Muscle of arm (tissue), 12 donors: ENCODE results near the gene DDAH2. TPM values are rescaled to one million over a fixed set of nuclear protein-coding genes. Genes with fewer than 3 reads are reported as not detected.

Experiments
- DNase-seq: peaks from one replicate; pipeline ENCODE4 v3.0.0-alpha.2; 2013
- polyA plus RNA-seq, 12 donors: library from polyadenylated mRNA; unstranded; fragments of 120-200 nt; gene quantifications; one replicate each; pipeline ENCODE4 v1.2.1, GENCODE V29; 2013; ENCODE audit not compliant: insufficient read length in 12 of 12

The DDAH2 gene
- polyA plus RNA-seq, 12 donors = 89.7 to 152 (median 108) TPM; not detected in 1

- no peak for DNase-seq
These were observed 36.2 kb downstream of the DDAH2 start for GRCh38 chr6:31692886-31693285.

- DNase-seq = no peak
These were observed 36.7 kb downstream of the DDAH2 start for GRCh38 chr6:31692353-31692752.

GRCh38 chr6:31691564-31692108 lies 37.5 kb downstream of the DDAH2 start:
- DNase-seq = no peak

GRCh38 chr6:31691078-31691463 lies 38.0 kb downstream of the DDAH2 start:
- DNase-seq = no peak

- DNase-seq = no peak
These were observed 38.6 kb downstream of the DDAH2 start for GRCh38 chr6:31690231-31691077.

GRCh38 chr6:31689249-31690110 lies 39.6 kb downstream of the DDAH2 start:
- no peak for DNase-seq

- no peak for DNase-seq
These were observed 41.0 kb downstream of the DDAH2 start for GRCh38 chr6:31687860-31688693.

- no peak for DNase-seq
These were observed 41.8 kb downstream of the DDAH2 start for GRCh38 chr6:31687321-31687720.

- no peak for DNase-seq
These were observed 42.6 kb downstream of the DDAH2 start for GRCh38 chr6:31686483-31686882.

- DNase-seq = no peak
These were observed 45.5 kb downstream of the DDAH2 start for GRCh38 chr6:31683591-31683990.

GRCh38 chr6:31681135-31681671 lies 47.9 kb downstream of the DDAH2 start:
- no peak for DNase-seq

GRCh38 chr6:31680226-31681134 lies 48.6 kb downstream of the DDAH2 start, which contains the start of gene LY6G5C:
LY6G5C (minus strand) TSS chr6:31681067; CDS start chr6:31680373, 694 bp downstream.
- peak; percentile 91 for DNase-seq

GRCh38 chr6:31677955-31678354 lies 51.1 kb downstream of the DDAH2 start:
- DNase-seq = no peak

Other genes starting within 250 kb of the DDAH2 start
- gene MICB, start 231.2 kb downstream of the DDAH2 start, polyA plus RNA-seq = 1 to 10 TPM in 2 of 12 donors, under 1 TPM in 8, not detected in 2; 0.37 to 1.9 (median 0.78) TPM
- gene MCCD1, start 200.3 kb downstream of the DDAH2 start, polyA plus RNA-seq = not detected
- gene DDX39B, start 187.3 kb downstream of the DDAH2 start, polyA plus RNA-seq = 100 to 1,000 TPM in 11 of 12 donors, not detected in 1; 312 to 457 (median 352) TPM
- 1 to 10 TPM in 10 of 12 donors, not detected in 2; 3.3 to 6.6 (median 4.1) TPM for gene ATP6V1G2, start 182.7 kb downstream of the DDAH2 start, polyA plus RNA-seq
- gene NFKBIL1, start 181.7 kb downstream of the DDAH2 start, polyA plus RNA-seq = 10 to 100 TPM in 11 of 12 donors, not detected in 1; 11.4 to 23.7 (median 14.1) TPM
- gene LTA, start 157.0 kb downstream of the DDAH2 start, polyA plus RNA-seq = 1 to 10 TPM in 1 of 12 donors, under 1 TPM in 5, not detected in 6; 0.13 to 2.6 (median 0.33) TPM
- gene TNF, start 153.7 kb downstream of the DDAH2 start, polyA plus RNA-seq = 1 to 10 TPM in 1 of 12 donors, under 1 TPM in 8, not detected in 3; 0.11 to 1.5 (median 0.33) TPM
- gene LTB, start 146.9 kb downstream of the DDAH2 start, polyA plus RNA-seq = 10 to 100 TPM in 1 of 12 donors, 1 to 10 TPM in 7, under 1 TPM in 2, not detected in 2; 0.57 to 23.4 (median 1.3) TPM
- gene LST1, start 143.0 kb downstream of the DDAH2 start, polyA plus RNA-seq = 10 to 100 TPM in 2 of 12 donors, 1 to 10 TPM in 8, not detected in 2; 3.9 to 24.6 (median 5.9) TPM
- under 1 TPM in 6 of 12 donors, not detected in 6; 0.22 to 0.63 (median 0.25) TPM for gene NCR3, start 136.3 kb downstream of the DDAH2 start, polyA plus RNA-seq
- gene AIF1, start 114.1 kb downstream of the DDAH2 start, polyA plus RNA-seq = 10 to 100 TPM in 11 of 12 donors, not detected in 1; 12.8 to 39.9 (median 18.8) TPM
- 100 to 1,000 TPM; 104 to 352 (median 123) TPM for gene PRRC2A, start 108.6 kb downstream of the DDAH2 start, polyA plus RNA-seq
- 100 to 1,000 TPM in 11 of 12 donors, not detected in 1; 153 to 248 (median 195) TPM for gene BAG6, start 76.6 kb downstream of the DDAH2 start, polyA plus RNA-seq
- 1 to 10 TPM in 10 of 12 donors, not detected in 2; 3.4 to 9.7 (median 4.8) TPM for gene APOM, start 73.4 kb downstream of the DDAH2 start, polyA plus RNA-seq
- gene C6orf47, start 68.5 kb downstream of the DDAH2 start, polyA plus RNA-seq = 10 to 100 TPM in 11 of 12 donors, not detected in 1; 10.9 to 15.8 (median 12.5) TPM
- 10 to 100 TPM in 11 of 12 donors, not detected in 1; 12.1 to 25.8 (median 13.5) TPM for gene GPANK1, start 64.3 kb downstream of the DDAH2 start, polyA plus RNA-seq
- gene CSNK2B, start 63.2 kb downstream of the DDAH2 start, polyA plus RNA-seq = 100 to 1,000 TPM in 11 of 12 donors, not detected in 1; 121 to 202 (median 144) TPM
- 10 to 100 TPM in 9 of 12 donors, 1 to 10 TPM in 2, not detected in 1; 6.1 to 27.9 (median 14.2) TPM for gene LY6G5B, start 59.3 kb downstream of the DDAH2 start, polyA plus RNA-seq
- 1 to 10 TPM in 10 of 12 donors, not detected in 2; 1.2 to 6.4 (median 3.2) TPM for gene LY6G5C, start 48.2 kb downstream of the DDAH2 start, polyA plus RNA-seq
- 10 to 100 TPM in 11 of 12 donors, not detected in 1; 35.4 to 54.1 (median 43.1) TPM for gene ABHD16A, start 26.0 kb downstream of the DDAH2 start, polyA plus RNA-seq
- gene LY6G6F, start 22.4 kb downstream of the DDAH2 start, polyA plus RNA-seq = under 1 TPM in 1 of 12 donors, not detected in 11; 0.27 TPM
- gene LY6G6D, start 14.0 kb downstream of the DDAH2 start, polyA plus RNA-seq = 1 to 10 TPM in 1 of 12 donors, under 1 TPM in 5, not detected in 6; 0.50 to 1.1 (median 0.75) TPM
- gene LY6G6C, start 7.6 kb downstream of the DDAH2 start, polyA plus RNA-seq = 1 to 10 TPM in 3 of 12 donors, under 1 TPM in 4, not detected in 5; 0.28 to 6.6 (median 0.63) TPM
- 1 to 10 TPM in 2 of 12 donors, under 1 TPM in 8, not detected in 2; 0.49 to 1.7 (median 0.63) TPM for gene MPIG6B, start 5.9 kb downstream of the DDAH2 start, polyA plus RNA-seq
- 100 to 1,000 TPM in 11 of 12 donors, not detected in 1; 100 to 194 (median 129) TPM for gene CLIC1, start 7.2 kb upstream of the DDAH2 start, polyA plus RNA-seq
- gene MSH5, start 10.7 kb upstream of the DDAH2 start, polyA plus RNA-seq = 10 to 100 TPM in 6 of 12 donors, 1 to 10 TPM in 5, not detected in 1; 7.4 to 32.2 (median 13.8) TPM
- gene SAPCD1, start 33.4 kb upstream of the DDAH2 start, polyA plus RNA-seq = 10 to 100 TPM in 1 of 12 donors, 1 to 10 TPM in 9, not detected in 2; 1.6 to 10.7 (median 2.4) TPM
- 1 to 10 TPM in 10 of 12 donors, not detected in 2; 1.1 to 4.1 (median 2.1) TPM for gene VWA7, start 48.0 kb upstream of the DDAH2 start, polyA plus RNA-seq
- 10 to 100 TPM in 11 of 12 donors, not detected in 1; 38.6 to 60.8 (median 45.0) TPM for gene VARS1, start 66.5 kb upstream of the DDAH2 start, polyA plus RNA-seq
- gene LSM2, start 77.7 kb upstream of the DDAH2 start, polyA plus RNA-seq = 10 to 100 TPM in 11 of 12 donors, not detected in 1; 47.5 to 67.9 (median 58.6) TPM
- gene HSPA1L, start 86.0 kb upstream of the DDAH2 start, polyA plus RNA-seq = 1 to 10 TPM in 10 of 12 donors, not detected in 2; 3.6 to 5.5 (median 4.5) TPM
- 100 to 1,000 TPM in 1 of 12 donors, 10 to 100 TPM in 10, not detected in 1; 47.4 to 110 (median 62.3) TPM for gene HSPA1A, start 86.2 kb upstream of the DDAH2 start, polyA plus RNA-seq
- 1,000 to 10,000 TPM in 1 of 12 donors, 100 to 1,000 TPM in 2, 10 to 100 TPM in 9; 28.3 to 1,034 (median 49.7) TPM for gene HSPA1B, start 98.4 kb upstream of the DDAH2 start, polyA plus RNA-seq
- gene NEU1, start 133.5 kb upstream of the DDAH2 start, polyA plus RNA-seq = 10 to 100 TPM in 11 of 12 donors, not detected in 1; 14.6 to 32.7 (median 16.0) TPM
- 10 to 100 TPM in 1 of 12 donors, under 1 TPM in 9, not detected in 2; 0.09 to 25.0 (median 0.23) TPM for gene SLC44A4, start 149.7 kb upstream of the DDAH2 start, polyA plus RNA-seq
- gene EHMT2, start 168.4 kb upstream of the DDAH2 start, polyA plus RNA-seq = 10 to 100 TPM in 11 of 12 donors, not detected in 1; 26.0 to 62.8 (median 31.4) TPM
- gene ZBTB12, start 172.8 kb upstream of the DDAH2 start, polyA plus RNA-seq = 10 to 100 TPM in 5 of 12 donors, 1 to 10 TPM in 6, not detected in 1; 7.5 to 17.3 (median 9.7) TPM
- 10 to 100 TPM in 1 of 12 donors, 1 to 10 TPM in 10, not detected in 1; 4.3 to 21.2 (median 6.9) TPM for gene C2, start 198.4 kb upstream of the DDAH2 start, polyA plus RNA-seq
- gene CFB, start 216.8 kb upstream of the DDAH2 start, polyA plus RNA-seq = 1 to 10 TPM in 9 of 12 donors, under 1 TPM in 1, not detected in 2; 0.97 to 5.8 (median 1.6) TPM
- gene NELFE, start 229.7 kb upstream of the DDAH2 start, polyA plus RNA-seq = 10 to 100 TPM in 11 of 12 donors, not detected in 1; 54.1 to 83.6 (median 59.8) TPM
- 10 to 100 TPM in 11 of 12 donors, not detected in 1; 15.5 to 39.5 (median 28.6) TPM for gene SKIC2, start 229.9 kb upstream of the DDAH2 start, polyA plus RNA-seq
- 10 to 100 TPM in 11 of 12 donors, not detected in 1; 10.8 to 28.9 (median 16.1) TPM for gene DXO, start 242.8 kb upstream of the DDAH2 start, polyA plus RNA-seq